Activated gamma-delta T cell treated with Interleukin-2 at 50 U/mL for 16 hours (primary cell): ENCODE results near the gene POFUT1.
"Not testable (repeated sequence)": the region's sequence is repeated elsewhere in the genome, so short reads cannot be mapped to it uniquely, and the experiment has no call there.

Experiments
- DNase-seq: peaks from one replicate; pipeline ENCODE4 v3.0.0-alpha.2; 2020

The POFUT1 gene

GRCh38 chr20:32189691-32190615 lies 17.7 kb upstream of the POFUT1 start:
- peak; percentile 38 for DNase-seq

GRCh38 chr20:32190616-32191415 lies 16.9 kb upstream of the POFUT1 start:
- DNase-seq, result no peak

GRCh38 chr20:32191422-32191821 lies 16.3 kb upstream of the POFUT1 start:
- DNase-seq, result no peak

GRCh38 chr20:32191873-32192272 lies 15.8 kb upstream of the POFUT1 start:
- no peak for DNase-seq

- no peak for DNase-seq
Observed at GRCh38 chr20:32192698-32193097, 15.0 kb upstream of the POFUT1 start.

- not testable (repeated sequence) for DNase-seq
Observed at GRCh38 chr20:32193336-32193735, 14.3 kb upstream of the POFUT1 start.

- no peak for DNase-seq
Observed at GRCh38 chr20:32193996-32194395, 13.7 kb upstream of the POFUT1 start.

GRCh38 chr20:32195581-32195980 lies 12.1 kb upstream of the POFUT1 start:
- DNase-seq, result no peak

GRCh38 chr20:32196613-32197012 lies 11.1 kb upstream of the POFUT1 start:
- not testable (repeated sequence) for DNase-seq

- not testable (repeated sequence) for DNase-seq
Observed at GRCh38 chr20:32197136-32197535, 10.5 kb upstream of the POFUT1 start.

GRCh38 chr20:32199006-32199405 lies 8.7 kb upstream of the POFUT1 start:
- DNase-seq, result no peak

- no peak for DNase-seq
Observed at GRCh38 chr20:32201296-32201976, 6.2 kb upstream of the POFUT1 start.

GRCh38 chr20:32201977-32202363 lies 5.7 kb upstream of the POFUT1 start:
- no peak for DNase-seq

- no peak for DNase-seq
Observed at GRCh38 chr20:32203356-32204204, 4.1 kb upstream of the POFUT1 start.

- DNase-seq, result no peak
Observed at GRCh38 chr20:32204205-32205109, 3.2 kb upstream of the POFUT1 start.

GRCh38 chr20:32205110-32205842 lies 2.4 kb upstream of the POFUT1 start:
- no peak for DNase-seq

GRCh38 chr20:32205843-32206759 lies 1.6 kb upstream of the POFUT1 start:
- DNase-seq, result no peak

GRCh38 chr20:32206760-32207625 lies 687 bp upstream of the POFUT1 start:
- no peak for DNase-seq
